GM12878 (cell line): ENCODE data around the gene CA5A. TPM values are rescaled to one million over a fixed set of nuclear protein-coding genes. Genes with fewer than 3 reads are reported as not detected.

ENCODE experiments used
- BMI1 ChIP-seq: fragments of 450-650 bp; IDR thresholded peaks from 2 replicates; pipeline ENCODE4 v1.6.1; 2016; ENCODE audit warnings: mild to moderate bottlenecking, moderate library complexity, borderline replicate concordance
- CREM ChIP-seq: IDR thresholded peaks from 2 replicates; pipeline ENCODE4 v1.6.1; 2014; ENCODE audit warnings: antibody characterized with exemption, low read depth
- DPF2 ChIP-seq: fragments of 450-650 bp; IDR thresholded peaks from 2 replicates; pipeline ENCODE4 v1.6.1; 2017; ENCODE audit warnings: mild to moderate bottlenecking
- EGR1 ChIP-seq, 2 experiments: IDR thresholded peaks; 1 replicate in 1 of 2; 2 replicates in 1 of 2; pipeline ENCODE4 v1.6.1; 2011 to 2012; ENCODE audit warnings: low read depth in 2 of 2, low read length in 2 of 2, borderline replicate concordance in 1 of 2, mild to moderate bottlenecking in 1 of 2, moderate library complexity in 1 of 2
- EZH2 ChIP-seq: IDR thresholded peaks from 2 replicates; pipeline ENCODE4 v1.6.1; 2012; ENCODE audit warnings: low read depth, mild to moderate bottlenecking, control low read depth, inconsistent platforms, low read length, borderline replicate concordance; ENCODE audit not compliant: control insufficient read depth
- HCFC1 ChIP-seq: fragments of 150-350 bp; IDR thresholded peaks from 2 replicates; pipeline ENCODE4 v1.6.1; 2014; ENCODE audit warnings: low read length
- IKZF2 ChIP-seq, 2 experiments: fragments of 450-650 bp; IDR thresholded peaks; 2 replicates each; pipeline ENCODE4 v1.6.1; 2017; ENCODE audit warnings: mild to moderate bottlenecking in 2 of 2, moderate library complexity in 2 of 2
- KDM1A ChIP-seq: fragments of 200-600 bp; sonication (generic); IDR thresholded peaks from 2 replicates; pipeline ENCODE4 v1.6.1; 2016; ENCODE audit warnings: borderline replicate concordance
- MLLT1 ChIP-seq: fragments of 450-650 bp; IDR thresholded peaks from 2 replicates; pipeline ENCODE4 v1.6.1; 2016; ENCODE audit warnings: mild to moderate bottlenecking
- MYC ChIP-seq: IDR thresholded peaks from 2 replicates; pipeline ENCODE4 v1.6.1; 2011; ENCODE audit warnings: mild to moderate bottlenecking, low read length, moderate library complexity, inconsistent platforms; ENCODE audit not compliant: insufficient read depth, insufficient replicate concordance, insufficient read length, severe bottlenecking
- NBN ChIP-seq: fragments of 450-650 bp; IDR thresholded peaks from 2 replicates; pipeline ENCODE4 v1.6.1; 2016
- NFXL1 ChIP-seq: fragments of 450-650 bp; IDR thresholded peaks from 2 replicates; pipeline ENCODE4 v1.6.1; 2017; ENCODE audit warnings: antibody characterized with exemption, mild to moderate bottlenecking, borderline replicate concordance
- PAX8 ChIP-seq: fragments of 450-650 bp; IDR thresholded peaks from 2 replicates; pipeline ENCODE4 v1.6.1; 2017; ENCODE audit warnings: mild to moderate bottlenecking, moderate library complexity
- PKNOX1 ChIP-seq: fragments of 450-650 bp; IDR thresholded peaks from 2 replicates; pipeline ENCODE4 v1.6.1; 2016; ENCODE audit warnings: mild to moderate bottlenecking
- PML ChIP-seq: IDR thresholded peaks from 2 replicates; pipeline ENCODE4 v1.6.1; 2012; ENCODE audit warnings: low read length, inconsistent platforms
- POLR2A ChIP-seq: IDR thresholded peaks from 2 replicates; pipeline ENCODE4 v1.6.1; 2011; ENCODE audit warnings: low read depth, mild to moderate bottlenecking, low read length
- RUNX3 ChIP-seq: IDR thresholded peaks from 2 replicates; pipeline ENCODE4 v1.6.1; 2012; ENCODE audit warnings: low read length, inconsistent platforms
- SIX5 ChIP-seq: IDR thresholded peaks from 2 replicates; pipeline ENCODE4 v1.6.1; 2011; ENCODE audit warnings: mild to moderate bottlenecking, low read depth, low read length, moderate library complexity; ENCODE audit not compliant: severe bottlenecking
- TARDBP ChIP-seq: IDR thresholded peaks from 2 replicates; pipeline ENCODE4 v1.6.1; 2016; ENCODE audit warnings: borderline replicate concordance
- polyA plus RNA-seq, 11 experiments: library from polyadenylated mRNA; depleted of rRNA in 4 of 11; unstranded in 6 of 11; stranded (reverse) in 5 of 11; fragments of >200 nt; fragmentation: Nextera tagmentation in 4 of 11; fragmentation: Illumina TruSeq in 1 of 11; extraction: Ambion mirVana in 4 of 11; extraction: Trizol in 1 of 11; gene quantifications; 1 replicate in 1 of 11; 2 replicates in 10 of 11; pipeline versions ENCODE4 v1.2.1 to v1.2.3, GENCODE V29; 2011 to 2016; ENCODE audit warnings: inconsistent platforms in 2 of 11, missing spikeins in 2 of 11, low read depth in 1 of 11
- total RNA-seq, 4 experiments: library from RNA; depleted of rRNA in 3 of 4; stranded (reverse); fragments of >200 nt in 3 of 4; fragmentation: Illumina TruSeq in 1 of 4; extraction: Trizol in 1 of 4; gene quantifications; 2 replicates each; pipeline versions ENCODE4 v1.2.1 to v1.2.3, GENCODE V29; 2013 to 2021
- TF ChIP-seq, protein P1 (sequence below): fragments of 450-650 bp; IDR thresholded peaks from 2 replicates; pipeline ENCODE4 v1.6.1; 2017; ENCODE audit warnings: mild to moderate bottlenecking, moderate library complexity
- TF ChIP-seq, protein P2 (sequence below): IDR thresholded peaks from 2 replicates; pipeline ENCODE4 v1.6.1; 2012; ENCODE audit warnings: mild to moderate bottlenecking, low read depth, low read length

Gene CA5A
- total and polyA plus RNA-seq, 10 of the 15 experiments (the other 5 are each of a cell fraction or from before 2014, with no cell fraction given): not detected

GRCh38 chr16:87951552-87952538 lies 15.5 kb upstream of the CA5A start (continued):
- TF ChIP-seq EGR1 (IDR thresholded peaks at IDR 0.05; ENCODE audit: borderline replicate concordance in 1 of 2, low read depth in 2 of 2, low read length in 2 of 2) (no peak), NBN (no peak), EZH2 (no peak), CREM (no peak), TARDBP (no peak), HCFC1 (no peak), IKZF2 (IDR thresholded peaks at IDR 0.05) (no peak), BMI1 (no peak), MYC (no peak), PAX8 (no peak), DPF2 (no peak), PKNOX1 (no peak), POLR2A (peak; percentile 76), PML (0 out of 2 replicates have a peak, but pooled peaks have one; percentile 23), MLLT1 (no peak), NFXL1 (no peak), KDM1A (no peak), RUNX3 (peak; percentile 14; the same call in 1 of the 2 replicates), SIX5 (no peak)
- TF ChIP-seq, protein P1, sequence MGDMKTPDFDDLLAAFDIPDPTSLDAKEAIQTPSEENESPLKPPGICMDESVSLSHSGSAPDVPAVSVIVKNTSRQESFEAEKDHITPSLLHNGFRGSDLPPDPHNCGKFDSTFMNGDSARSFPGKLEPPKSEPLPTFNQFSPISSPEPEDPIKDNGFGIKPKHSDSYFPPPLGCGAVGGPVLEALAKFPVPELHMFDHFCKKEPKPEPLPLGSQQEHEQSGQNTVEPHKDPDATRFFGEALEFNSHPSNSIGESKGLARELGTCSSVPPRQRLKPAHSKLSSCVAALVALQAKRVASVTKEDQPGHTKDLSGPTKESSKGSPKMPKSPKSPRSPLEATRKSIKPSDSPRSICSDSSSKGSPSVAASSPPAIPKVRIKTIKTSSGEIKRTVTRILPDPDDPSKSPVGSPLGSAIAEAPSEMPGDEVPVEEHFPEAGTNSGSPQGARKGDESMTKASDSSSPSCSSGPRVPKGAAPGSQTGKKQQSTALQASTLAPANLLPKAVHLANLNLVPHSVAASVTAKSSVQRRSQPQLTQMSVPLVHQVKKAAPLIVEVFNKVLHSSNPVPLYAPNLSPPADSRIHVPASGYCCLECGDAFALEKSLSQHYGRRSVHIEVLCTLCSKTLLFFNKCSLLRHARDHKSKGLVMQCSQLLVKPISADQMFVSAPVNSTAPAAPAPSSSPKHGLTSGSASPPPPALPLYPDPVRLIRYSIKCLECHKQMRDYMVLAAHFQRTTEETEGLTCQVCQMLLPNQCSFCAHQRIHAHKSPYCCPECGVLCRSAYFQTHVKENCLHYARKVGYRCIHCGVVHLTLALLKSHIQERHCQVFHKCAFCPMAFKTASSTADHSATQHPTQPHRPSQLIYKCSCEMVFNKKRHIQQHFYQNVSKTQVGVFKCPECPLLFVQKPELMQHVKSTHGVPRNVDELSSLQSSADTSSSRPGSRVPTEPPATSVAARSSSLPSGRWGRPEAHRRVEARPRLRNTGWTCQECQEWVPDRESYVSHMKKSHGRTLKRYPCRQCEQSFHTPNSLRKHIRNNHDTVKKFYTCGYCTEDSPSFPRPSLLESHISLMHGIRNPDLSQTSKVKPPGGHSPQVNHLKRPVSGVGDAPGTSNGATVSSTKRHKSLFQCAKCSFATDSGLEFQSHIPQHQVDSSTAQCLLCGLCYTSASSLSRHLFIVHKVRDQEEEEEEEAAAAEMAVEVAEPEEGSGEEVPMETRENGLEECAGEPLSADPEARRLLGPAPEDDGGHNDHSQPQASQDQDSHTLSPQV: no peak
- TF ChIP-seq, protein P2, sequence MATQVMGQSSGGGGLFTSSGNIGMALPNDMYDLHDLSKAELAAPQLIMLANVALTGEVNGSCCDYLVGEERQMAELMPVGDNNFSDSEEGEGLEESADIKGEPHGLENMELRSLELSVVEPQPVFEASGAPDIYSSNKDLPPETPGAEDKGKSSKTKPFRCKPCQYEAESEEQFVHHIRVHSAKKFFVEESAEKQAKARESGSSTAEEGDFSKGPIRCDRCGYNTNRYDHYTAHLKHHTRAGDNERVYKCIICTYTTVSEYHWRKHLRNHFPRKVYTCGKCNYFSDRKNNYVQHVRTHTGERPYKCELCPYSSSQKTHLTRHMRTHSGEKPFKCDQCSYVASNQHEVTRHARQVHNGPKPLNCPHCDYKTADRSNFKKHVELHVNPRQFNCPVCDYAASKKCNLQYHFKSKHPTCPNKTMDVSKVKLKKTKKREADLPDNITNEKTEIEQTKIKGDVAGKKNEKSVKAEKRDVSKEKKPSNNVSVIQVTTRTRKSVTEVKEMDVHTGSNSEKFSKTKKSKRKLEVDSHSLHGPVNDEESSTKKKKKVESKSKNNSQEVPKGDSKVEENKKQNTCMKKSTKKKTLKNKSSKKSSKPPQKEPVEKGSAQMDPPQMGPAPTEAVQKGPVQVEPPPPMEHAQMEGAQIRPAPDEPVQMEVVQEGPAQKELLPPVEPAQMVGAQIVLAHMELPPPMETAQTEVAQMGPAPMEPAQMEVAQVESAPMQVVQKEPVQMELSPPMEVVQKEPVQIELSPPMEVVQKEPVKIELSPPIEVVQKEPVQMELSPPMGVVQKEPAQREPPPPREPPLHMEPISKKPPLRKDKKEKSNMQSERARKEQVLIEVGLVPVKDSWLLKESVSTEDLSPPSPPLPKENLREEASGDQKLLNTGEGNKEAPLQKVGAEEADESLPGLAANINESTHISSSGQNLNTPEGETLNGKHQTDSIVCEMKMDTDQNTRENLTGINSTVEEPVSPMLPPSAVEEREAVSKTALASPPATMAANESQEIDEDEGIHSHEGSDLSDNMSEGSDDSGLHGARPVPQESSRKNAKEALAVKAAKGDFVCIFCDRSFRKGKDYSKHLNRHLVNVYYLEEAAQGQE: no peak
